ENCODE results near the gene CCKAR.

GRCh38 chr4:26503844-26504243 lies 13.6 kb upstream of the CCKAR start:
- no peak for TF ChIP-seq CTCF (IDR thresholded peaks at IDR 0.05)
- TF ChIP-seq POLR2A (IDR thresholded peaks at IDR 0.05), result no peak

Measured in ovary (tissue), 3 donors.